Transverse colon (tissue), 3 donors: ENCODE results near the gene RPS19BP1.

Experiments
- CTCF ChIP-seq, 5 experiments: fragments of 200-600 bp in 3 of 5; fragments of 450-650 bp in 2 of 5; sonication (generic) in 3 of 5; IDR thresholded peaks; 1 replicate in 2 of 5; 2 replicates in 3 of 5; pipeline ENCODE4 v1.5.1; 2016 to 2017; ENCODE audit warnings: antibody characterized with exemption in 5 of 5, inconsistent platforms in 3 of 5, mild to moderate bottlenecking in 2 of 5, moderate library complexity in 1 of 5
- EP300 ChIP-seq: sonication (generic); formaldehyde crosslinking; IDR thresholded peaks from one replicate; pipeline ENCODE4 v1.6.1; 2017; ENCODE audit warnings: antibody characterized with exemption, low read depth
- POLR2A ChIP-seq: fragments of 450-650 bp; IDR thresholded peaks from one replicate; pipeline ENCODE4 v1.6.1; 2016; ENCODE audit warnings: antibody characterized with exemption, mild to moderate bottlenecking, moderate library complexity

DNA sequence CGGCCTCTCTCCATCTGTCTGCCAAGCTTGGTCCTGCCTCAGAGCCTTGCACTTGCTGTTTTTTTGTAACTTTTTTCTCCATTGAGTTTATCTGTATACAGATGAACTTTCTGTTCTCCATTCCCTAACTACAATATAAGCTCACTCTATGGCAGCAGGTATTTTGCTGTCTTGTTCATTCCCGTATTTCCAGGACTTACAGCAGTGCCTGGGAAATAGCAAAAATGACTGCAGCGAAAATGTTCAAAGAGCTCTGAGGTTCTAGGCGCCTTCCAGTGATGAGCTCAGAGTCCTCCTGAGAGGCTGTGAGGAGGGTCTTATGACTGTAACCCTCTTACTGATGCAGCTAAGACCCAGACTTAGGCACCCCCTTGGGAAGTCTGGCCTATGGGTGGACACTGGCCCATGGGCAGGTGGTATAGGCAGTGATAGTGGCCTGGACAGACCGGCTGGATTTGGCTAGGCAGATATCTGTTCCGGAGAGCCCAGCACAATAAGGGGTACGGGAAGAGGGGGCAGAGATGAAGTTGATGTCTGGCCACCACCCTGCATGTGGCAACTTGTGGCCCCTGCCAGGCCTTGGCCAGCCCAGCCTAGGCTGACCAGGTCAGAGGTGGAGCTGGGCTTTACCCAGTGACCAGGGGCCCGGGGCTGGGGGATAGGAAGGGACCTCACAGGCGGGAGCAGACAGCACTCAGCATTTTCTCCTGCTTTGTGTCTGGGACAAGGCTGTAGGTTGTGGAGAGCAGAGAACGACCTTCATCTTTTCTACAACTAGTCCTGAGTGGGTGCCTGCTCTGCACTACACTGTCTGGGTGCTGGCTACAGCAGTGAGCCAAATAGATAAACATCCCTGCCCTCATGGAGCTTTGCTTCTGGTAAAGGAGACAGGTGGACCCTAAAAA lies 7.5 kb downstream of the RPS19BP1 start:
- TF ChIP-seq CTCF (IDR thresholded peaks at IDR 0.05) (no peak), POLR2A (no peak), EP300 (no peak)
